WTC11 (cell line): ENCODE data around the gene BIRC2. TPM values are rescaled to one million over a fixed set of nuclear protein-coding genes. Genes with fewer than 3 reads are reported as not detected.

ENCODE experiments used
- ATAC-seq: fragments of 200-7000 bp; cut with Tn5 transposase; 2 replicates; pipeline ENCODE4 v1.10.0; 2021; ENCODE audit warnings: mild to moderate bottlenecking, moderate library complexity
- CTCF ChIA-PET: fragments of 300-600 bp; sonication (Branson Sonifier 250); formaldehyde crosslinking; loops from one replicate; lab custom pipeline; 2021; ENCODE audit warnings: antibody characterized with exemption; lab: Charles Lee
- POLR2A ChIA-PET: fragments of 350-600 bp; sonication (Branson Sonifier 250); formaldehyde crosslinking; loops from one replicate; lab custom pipeline; 2021; ENCODE audit warnings: antibody characterized with exemption; lab: Charles Lee
- DNase-seq: peaks from one replicate; pipeline ENCODE4 v3.0.0; 2021; ENCODE audit warnings: low spot score
- H3K27ac Mint-ChIP-seq: 2 replicates; pipeline ENCODE4 v1.8.0; 2021; ENCODE audit warnings: mixed read lengths
- H3K27me3 Mint-ChIP-seq: 2 replicates; pipeline ENCODE4 v1.8.0; 2021; ENCODE audit warnings: low read depth, mild to moderate bottlenecking, moderate library complexity, mixed read lengths
- H3K36me3 Mint-ChIP-seq: 2 replicates; pipeline ENCODE4 v1.8.0; 2021; ENCODE audit warnings: mixed read lengths
- H3K4me1 Mint-ChIP-seq: 2 replicates; pipeline ENCODE4 v1.8.0; 2022; ENCODE audit warnings: mixed read lengths
- H3K4me3 Mint-ChIP-seq: 2 replicates; pipeline ENCODE4 v1.8.0; 2021; ENCODE audit warnings: mild to moderate bottlenecking, moderate library complexity, mixed read lengths
- H3K9me3 Mint-ChIP-seq: 2 replicates; pipeline ENCODE4 v1.8.0; 2021; ENCODE audit warnings: mixed read lengths
- CREB1 ChIP-seq: sonication (generic); formaldehyde crosslinking; IDR thresholded peaks from 2 replicates; pipeline ENCODE4 v1.8.0; 2023; ENCODE audit warnings: mild to moderate bottlenecking, missing genetic modification reagents
- GTF2I ChIP-seq: fragments of 250-450 bp; sonication (Bioruptor Pico); conservative IDR thresholded peaks from 2 replicates; pipeline ENCODE4 v1.4.0; 2021; ENCODE audit warnings: mild to moderate bottlenecking
- KAT7 ChIP-seq: sonication (generic); formaldehyde crosslinking; IDR thresholded peaks from 2 replicates; pipeline ENCODE4 v1.8.1; 2023; ENCODE audit warnings: missing genetic modification reagents, mild to moderate bottlenecking, borderline replicate concordance
- NR3C1 ChIP-seq: sonication (generic); formaldehyde crosslinking; conservative IDR thresholded peaks from 2 replicates; pipeline ENCODE4 v1.8.1; 2023; ENCODE audit warnings: low read depth, mild to moderate bottlenecking, missing genetic modification reagents
- PREB ChIP-seq: sonication (generic); formaldehyde crosslinking; IDR thresholded peaks from 2 replicates; pipeline ENCODE4 v1.8.1; 2022; ENCODE audit warnings: mild to moderate bottlenecking, missing genetic modification reagents, moderate library complexity, borderline replicate concordance
- USF2 ChIP-seq: sonication (generic); formaldehyde crosslinking; IDR thresholded peaks from 2 replicates; pipeline ENCODE4 v1.8.1; 2023; ENCODE audit warnings: mild to moderate bottlenecking, missing genetic modification reagents, moderate library complexity
- ZBTB21 ChIP-seq: sonication (generic); formaldehyde crosslinking; IDR thresholded peaks from 2 replicates; pipeline ENCODE4 v1.8.1; 2023; ENCODE audit warnings: mild to moderate bottlenecking, missing genetic modification reagents, borderline replicate concordance
- ZNF121 ChIP-seq: sonication (generic); formaldehyde crosslinking; IDR thresholded peaks from 2 replicates; pipeline ENCODE4 v1.8.0; 2023; ENCODE audit warnings: missing genetic modification reagents
- ZNF396 ChIP-seq: fragments of 250-450 bp; sonication (Bioruptor Pico); IDR thresholded peaks from 2 replicates; pipeline ENCODE4 v1.8.0; 2021; ENCODE audit warnings: mild to moderate bottlenecking, moderate library complexity, borderline replicate concordance
- ZNF423 ChIP-seq: fragments of 250-450 bp; sonication (Bioruptor Pico); IDR thresholded peaks from 2 replicates; pipeline ENCODE4 v2.1.2; 2022; ENCODE audit warnings: mild to moderate bottlenecking, moderate library complexity
- ZSCAN18 ChIP-seq: fragments of 250-450 bp; sonication (Bioruptor Pico); IDR thresholded peaks from 2 replicates; pipeline ENCODE4 v2.1.2; 2022; ENCODE audit warnings: mild to moderate bottlenecking, moderate library complexity
- total RNA-seq: library from RNA; stranded (reverse); gene quantifications from 3 replicates; pipeline ENCODE4 v1.2.3, GENCODE V29; 2021
- TF ChIP-seq, protein P1 (sequence below): fragments of 250-450 bp; sonication (Bioruptor Pico); IDR thresholded peaks from 2 replicates; pipeline ENCODE4 v1.9.0; 2021; ENCODE audit warnings: mild to moderate bottlenecking
- TF ChIP-seq, protein P2 (sequence below): fragments of 250-450 bp; sonication (Bioruptor Pico); conservative IDR thresholded peaks from 2 replicates; pipeline ENCODE4 v1.9.0; 2021; ENCODE audit warnings: mild to moderate bottlenecking
- TF ChIP-seq, protein P3 (sequence below): sonication (generic); formaldehyde crosslinking; IDR thresholded peaks from 2 replicates; pipeline ENCODE4 v1.8.1; 2022; ENCODE audit warnings: mild to moderate bottlenecking, moderate library complexity, missing genetic modification reagents
- TF ChIP-seq, protein P4 (sequence below): fragments of 250-450 bp; sonication (Bioruptor Pico); IDR thresholded peaks from 2 replicates; pipeline ENCODE4 v1.9.0; 2021; ENCODE audit warnings: mild to moderate bottlenecking

BIRC2 gene
- total RNA-seq, 1 experiment from 2014 or later, result 22.3 TPM

DNA sequence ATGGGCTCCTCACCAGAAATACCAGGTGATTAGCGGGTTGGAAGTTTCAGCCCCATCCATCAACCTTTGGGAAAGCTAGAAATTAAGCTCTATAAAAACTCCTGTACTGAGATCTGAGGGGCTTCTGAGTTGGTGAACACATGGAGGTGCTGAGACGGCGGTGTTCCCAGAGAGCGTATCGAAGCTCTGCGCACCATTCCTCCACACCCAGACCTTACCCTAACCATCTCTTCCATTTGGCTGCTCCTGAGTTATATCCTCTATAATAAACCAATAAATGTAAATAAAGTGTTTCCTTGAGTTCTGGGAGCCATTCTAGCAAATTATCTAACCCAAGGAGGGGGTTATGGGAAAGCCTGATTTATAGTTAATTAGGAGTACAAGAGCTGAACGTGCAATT lies 64.1 kb downstream of the BIRC2 start (continued):
- TF ChIP-seq PREB (CRISPR knock-in tag), result no peak
- TF ChIP-seq, protein P1, sequence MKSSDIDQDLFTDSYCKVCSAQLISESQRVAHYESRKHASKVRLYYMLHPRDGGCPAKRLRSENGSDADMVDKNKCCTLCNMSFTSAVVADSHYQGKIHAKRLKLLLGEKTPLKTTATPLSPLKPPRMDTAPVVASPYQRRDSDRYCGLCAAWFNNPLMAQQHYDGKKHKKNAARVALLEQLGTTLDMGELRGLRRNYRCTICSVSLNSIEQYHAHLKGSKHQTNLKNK (CRISPR knock-in tag), result no peak
- no peak for TF ChIP-seq ZNF121
- TF ChIP-seq, protein P2, sequence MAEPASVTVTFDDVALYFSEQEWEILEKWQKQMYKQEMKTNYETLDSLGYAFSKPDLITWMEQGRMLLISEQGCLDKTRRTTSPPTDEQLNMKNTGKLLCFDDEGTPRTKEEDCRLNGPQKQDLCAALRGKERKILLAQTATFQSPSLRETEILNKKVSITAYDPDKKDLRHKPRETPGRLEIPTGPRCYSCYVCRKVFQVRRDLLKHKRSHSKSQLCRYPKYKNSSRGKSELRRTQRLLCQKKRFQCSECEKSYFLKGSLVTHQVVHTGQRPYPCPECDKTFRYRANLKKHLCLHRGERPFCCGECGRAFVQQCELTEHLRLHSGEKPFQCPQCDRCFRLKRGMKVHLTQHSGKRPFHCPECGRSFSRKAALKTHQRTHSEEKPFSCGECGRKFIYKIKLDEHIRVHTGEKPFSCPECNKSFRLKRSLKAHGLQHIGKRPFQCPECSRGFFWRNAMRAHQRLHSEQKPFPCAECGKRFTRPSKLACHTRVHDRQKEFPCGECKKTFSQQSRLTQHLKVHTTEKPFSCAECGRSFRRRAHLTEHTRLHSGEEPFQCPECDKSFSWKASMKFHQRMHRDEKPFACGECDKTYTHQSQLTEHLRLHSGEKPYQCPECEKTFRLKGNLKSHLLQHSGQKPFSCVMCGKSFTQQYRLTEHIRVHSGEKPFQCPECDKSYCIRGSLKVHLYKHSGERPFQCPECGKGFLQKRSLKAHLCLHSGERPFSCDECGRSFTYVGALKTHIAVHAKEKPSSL, result no peak
- no peak for TF ChIP-seq NR3C1
- TF ChIP-seq, protein P3, sequence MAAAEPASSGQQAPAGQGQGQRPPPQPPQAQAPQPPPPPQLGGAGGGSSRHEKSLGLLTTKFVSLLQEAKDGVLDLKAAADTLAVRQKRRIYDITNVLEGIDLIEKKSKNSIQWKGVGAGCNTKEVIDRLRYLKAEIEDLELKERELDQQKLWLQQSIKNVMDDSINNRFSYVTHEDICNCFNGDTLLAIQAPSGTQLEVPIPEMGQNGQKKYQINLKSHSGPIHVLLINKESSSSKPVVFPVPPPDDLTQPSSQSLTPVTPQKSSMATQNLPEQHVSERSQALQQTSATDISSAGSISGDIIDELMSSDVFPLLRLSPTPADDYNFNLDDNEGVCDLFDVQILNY (CRISPR knock-in tag), result no peak
- TF ChIP-seq ZNF423 (CRISPR knock-in tag), result no peak
- TF ChIP-seq USF2 (CRISPR knock-in tag), result no peak
- TF ChIP-seq, protein P4, sequence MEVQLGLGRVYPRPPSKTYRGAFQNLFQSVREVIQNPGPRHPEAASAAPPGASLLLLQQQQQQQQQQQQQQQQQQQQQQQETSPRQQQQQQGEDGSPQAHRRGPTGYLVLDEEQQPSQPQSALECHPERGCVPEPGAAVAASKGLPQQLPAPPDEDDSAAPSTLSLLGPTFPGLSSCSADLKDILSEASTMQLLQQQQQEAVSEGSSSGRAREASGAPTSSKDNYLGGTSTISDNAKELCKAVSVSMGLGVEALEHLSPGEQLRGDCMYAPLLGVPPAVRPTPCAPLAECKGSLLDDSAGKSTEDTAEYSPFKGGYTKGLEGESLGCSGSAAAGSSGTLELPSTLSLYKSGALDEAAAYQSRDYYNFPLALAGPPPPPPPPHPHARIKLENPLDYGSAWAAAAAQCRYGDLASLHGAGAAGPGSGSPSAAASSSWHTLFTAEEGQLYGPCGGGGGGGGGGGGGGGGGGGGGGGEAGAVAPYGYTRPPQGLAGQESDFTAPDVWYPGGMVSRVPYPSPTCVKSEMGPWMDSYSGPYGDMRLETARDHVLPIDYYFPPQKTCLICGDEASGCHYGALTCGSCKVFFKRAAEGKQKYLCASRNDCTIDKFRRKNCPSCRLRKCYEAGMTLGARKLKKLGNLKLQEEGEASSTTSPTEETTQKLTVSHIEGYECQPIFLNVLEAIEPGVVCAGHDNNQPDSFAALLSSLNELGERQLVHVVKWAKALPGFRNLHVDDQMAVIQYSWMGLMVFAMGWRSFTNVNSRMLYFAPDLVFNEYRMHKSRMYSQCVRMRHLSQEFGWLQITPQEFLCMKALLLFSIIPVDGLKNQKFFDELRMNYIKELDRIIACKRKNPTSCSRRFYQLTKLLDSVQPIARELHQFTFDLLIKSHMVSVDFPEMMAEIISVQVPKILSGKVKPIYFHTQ (CRISPR knock-in tag), result no peak

DNA sequence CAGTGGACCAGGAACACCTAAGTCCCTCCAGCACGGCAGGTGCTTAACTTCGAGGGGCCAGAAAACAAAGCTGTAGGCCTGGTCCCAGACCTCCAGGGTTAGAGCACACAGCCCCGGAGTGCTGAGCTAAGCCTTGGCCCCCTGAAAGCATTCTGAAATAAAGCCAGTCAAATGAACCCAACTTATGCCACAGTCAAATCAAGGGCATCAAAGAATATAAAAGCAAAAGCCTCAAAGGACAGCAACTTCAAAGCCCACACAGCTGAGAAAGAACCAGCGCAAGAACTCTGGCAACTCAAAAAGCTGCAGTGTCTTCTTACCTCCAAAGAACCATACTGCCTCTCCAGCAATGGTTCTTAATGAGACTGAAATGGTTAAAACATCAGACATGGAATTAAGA lies 66.5 kb downstream of the BIRC2 start:
- DNase-seq (no peak), ATAC-seq (no peak)
- Mint-ChIP-seq H3K36me3 (peaks cover 14% of the 10 kb centered on the region), H3K27me3 (no peaks in the 10 kb centered on the region), H3K9me3 (peaks cover 15% of the 10 kb centered on the region), H3K4me1 (peaks cover 26% of the 10 kb centered on the region), H3K27ac (no peak overlapping the region), H3K4me3 (no peak overlapping the region)
- ChIA-PET CTCF (interaction anchor here (1.0 to 1.5 kb wide), 3 partner anchors 22 to 253 kb away, joined by 4 to 5 read pairs (median 4); no protein-coding TSS in a partner anchor), POLR2A (no interaction called here)
- TF ChIP-seq ZSCAN18, result no peak
- no peak for TF ChIP-seq ZNF396 (CRISPR knock-in tag)
- no peak for TF ChIP-seq ZBTB21 (CRISPR knock-in tag)
- TF ChIP-seq CREB1 (CRISPR knock-in tag), result no peak
- no peak for TF ChIP-seq GTF2I (CRISPR knock-in tag)
- no peak for TF ChIP-seq NR3C1
- no peak for TF ChIP-seq KAT7 (CRISPR knock-in tag)
